Fibroblast of mammary gland (primary cell): Measurements from ENCODE around the gene CSPG4.
"Not testable (repeated sequence)": the region's sequence is repeated elsewhere in the genome, so short reads cannot be mapped to it uniquely, and the experiment has no call there.

Source experiments
- DNase-seq: peaks from one replicate; pipeline ENCODE4 v3.0.0-alpha.2; 2010; ENCODE audit warnings: low read depth
- H3K4me3 ChIP-seq: 2 replicates; pipeline ENCODE4 v1.5.1; 2011; ENCODE audit warnings: low read depth, mild to moderate bottlenecking, low read length, moderate library complexity; ENCODE audit not compliant: control insufficient read depth
- TF ChIP-seq, protein P1 (sequence below): conservative IDR thresholded peaks from 2 replicates; pipeline ENCODE4 v1.5.1; 2011; ENCODE audit warnings: low read depth, low read length, inconsistent platforms; ENCODE audit not compliant: control insufficient read depth, insufficient read depth

The CSPG4 gene

GRCh38 chr15:75688831-75689230 is 23.8 kb downstream of the CSPG4 start:
- no peak overlapping the region for H3K4me3 ChIP-seq
- TF ChIP-seq, protein P1, sequence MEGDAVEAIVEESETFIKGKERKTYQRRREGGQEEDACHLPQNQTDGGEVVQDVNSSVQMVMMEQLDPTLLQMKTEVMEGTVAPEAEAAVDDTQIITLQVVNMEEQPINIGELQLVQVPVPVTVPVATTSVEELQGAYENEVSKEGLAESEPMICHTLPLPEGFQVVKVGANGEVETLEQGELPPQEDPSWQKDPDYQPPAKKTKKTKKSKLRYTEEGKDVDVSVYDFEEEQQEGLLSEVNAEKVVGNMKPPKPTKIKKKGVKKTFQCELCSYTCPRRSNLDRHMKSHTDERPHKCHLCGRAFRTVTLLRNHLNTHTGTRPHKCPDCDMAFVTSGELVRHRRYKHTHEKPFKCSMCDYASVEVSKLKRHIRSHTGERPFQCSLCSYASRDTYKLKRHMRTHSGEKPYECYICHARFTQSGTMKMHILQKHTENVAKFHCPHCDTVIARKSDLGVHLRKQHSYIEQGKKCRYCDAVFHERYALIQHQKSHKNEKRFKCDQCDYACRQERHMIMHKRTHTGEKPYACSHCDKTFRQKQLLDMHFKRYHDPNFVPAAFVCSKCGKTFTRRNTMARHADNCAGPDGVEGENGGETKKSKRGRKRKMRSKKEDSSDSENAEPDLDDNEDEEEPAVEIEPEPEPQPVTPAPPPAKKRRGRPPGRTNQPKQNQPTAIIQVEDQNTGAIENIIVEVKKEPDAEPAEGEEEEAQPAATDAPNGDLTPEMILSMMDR, result no peak
- DNase-seq, result no peak

DNA sequence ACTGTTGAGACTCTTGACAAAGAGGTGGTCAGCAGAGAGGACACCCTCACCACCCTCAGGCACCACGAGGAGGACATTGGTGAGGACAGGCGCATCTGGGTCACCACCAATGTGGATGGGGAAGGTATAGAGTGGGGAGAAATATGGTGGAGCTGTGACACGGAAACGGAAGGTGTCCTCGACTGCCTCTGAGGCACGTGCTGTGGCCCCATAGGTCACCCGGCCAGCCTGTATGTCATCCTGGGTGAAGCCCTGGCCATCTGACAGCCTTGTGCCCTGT is 24.4 kb downstream of the CSPG4 start:
- DNase-seq, result no peak
- no peak overlapping the region for H3K4me3 ChIP-seq
- TF ChIP-seq, protein P1, result no peak

DNA sequence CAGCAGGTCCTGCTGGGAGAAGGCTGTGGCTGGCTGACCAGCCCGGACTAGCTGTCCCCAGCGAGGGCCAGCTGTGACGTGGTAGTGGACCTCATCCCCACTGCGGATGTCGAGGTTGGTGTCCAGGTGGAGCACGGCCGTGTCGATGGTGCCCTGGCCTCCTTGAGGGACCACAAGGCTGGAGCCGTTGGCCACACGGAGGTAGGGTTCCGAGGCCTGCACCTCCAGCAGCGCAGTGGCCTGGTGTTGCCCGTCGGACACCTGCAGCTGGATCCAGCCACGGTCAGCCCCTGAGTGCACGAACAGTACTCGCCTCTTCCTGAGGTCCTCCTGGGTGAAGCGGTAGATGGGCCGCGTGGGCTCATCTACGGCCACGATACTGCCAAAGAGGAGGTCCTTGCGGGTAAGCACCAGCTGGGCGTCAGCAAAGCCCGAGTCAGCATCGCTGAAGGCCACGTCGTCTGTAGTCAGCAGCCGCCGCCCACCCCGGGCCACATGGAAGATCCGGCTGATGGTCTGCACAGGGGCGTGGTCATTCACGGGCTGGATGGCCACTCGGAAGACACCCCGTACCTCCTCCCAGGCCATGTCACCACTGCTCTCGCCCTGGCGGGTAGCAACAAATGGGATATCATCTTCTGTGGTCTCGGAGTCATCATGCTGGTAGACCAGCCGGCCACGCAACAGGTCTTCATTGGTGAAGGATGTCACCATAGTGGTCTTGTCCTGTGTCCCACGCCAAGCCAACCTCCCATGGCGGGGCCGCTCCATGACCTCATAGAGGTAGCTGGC is 25.0 kb downstream of the CSPG4 start:
- TF ChIP-seq, protein P1, result no peak
- DNase-seq, result peak; percentile 34

GRCh38 chr15:75686212-75686642 is 26.4 kb downstream of the CSPG4 start:
- DNase-seq, result peak; percentile 54
- not testable (repeated sequence) for H3K4me3 ChIP-seq
- TF ChIP-seq, protein P1, result peak; percentile 50

More for the DNA sequence above, 25.0 kb downstream of the CSPG4 start:
- H3K4me3 ChIP-seq, result no peak overlapping the region

DNA sequence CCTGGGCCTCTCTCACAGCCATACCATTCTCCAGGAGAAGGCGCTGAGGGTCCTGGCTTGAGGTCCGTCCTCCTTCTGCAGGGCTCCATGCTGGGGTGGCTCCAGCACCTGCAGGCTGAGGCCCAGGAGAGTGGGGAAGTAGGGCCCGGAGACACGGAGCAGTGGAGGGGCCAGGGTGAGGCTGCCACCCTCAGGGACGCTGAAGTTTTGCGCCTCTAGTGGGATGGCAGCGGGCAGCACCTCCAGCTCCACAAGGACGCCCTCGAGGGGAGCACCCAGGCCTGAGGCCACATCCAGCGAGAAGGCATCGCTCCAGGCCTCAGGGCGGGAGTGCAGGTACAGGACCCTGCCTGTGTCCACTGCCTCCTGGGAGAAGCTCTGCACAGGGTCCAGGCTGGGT is 27.5 kb downstream of the CSPG4 start:
- DNase-seq, result no peak
- TF ChIP-seq, protein P1, result no peak
- no peak overlapping the region for H3K4me3 ChIP-seq

GRCh38 chr15:75684648-75685047 is 28.0 kb downstream of the CSPG4 start:
- no peak overlapping the region for H3K4me3 ChIP-seq
- TF ChIP-seq, protein P1, result no peak
- no peak for DNase-seq
